ENCODE data around the gene TSPAN8.

The TSPAN8 gene

GRCh38 chr12:71183018-71183417 is 25.2 kb upstream of the TSPAN8 start:
- DNase-seq (ENCODE audit: low read depth), result no peak
- no peak for TF ChIP-seq CTCF (IDR thresholded peaks at IDR 0.05; ENCODE audit: control insufficient read depth, insufficient read depth, low read depth, low read length, missing control alignments)
- no peak overlapping the region for H3K4me3 ChIP-seq (ENCODE audit: control insufficient read depth, low read depth, low read length)

- DNase-seq (ENCODE audit: low read depth), result no peak
- no peak overlapping the region for H3K4me3 ChIP-seq (ENCODE audit: control insufficient read depth, low read depth, low read length)
- TF ChIP-seq CTCF (IDR thresholded peaks at IDR 0.05; ENCODE audit: control insufficient read depth, insufficient read depth, low read depth, low read length, missing control alignments), result no peak
These were observed 20.4 kb upstream of the TSPAN8 start for GRCh38 chr12:71178162-71178561.

GRCh38 chr12:71174825-71175224 is 17.0 kb upstream of the TSPAN8 start:
- no peak for DNase-seq (ENCODE audit: low read depth)
- TF ChIP-seq CTCF (IDR thresholded peaks at IDR 0.05; ENCODE audit: control insufficient read depth, insufficient read depth, low read depth, low read length, missing control alignments), result no peak
- no peak overlapping the region for H3K4me3 ChIP-seq (ENCODE audit: control insufficient read depth, low read depth, low read length)

GRCh38 chr12:71174146-71174545 is 16.3 kb upstream of the TSPAN8 start:
- H3K4me3 ChIP-seq (ENCODE audit: control insufficient read depth, low read depth, low read length), result no peak overlapping the region
- DNase-seq (ENCODE audit: low read depth), result no peak
- no peak for TF ChIP-seq CTCF (IDR thresholded peaks at IDR 0.05; ENCODE audit: control insufficient read depth, insufficient read depth, low read depth, low read length, missing control alignments)

- TF ChIP-seq CTCF (IDR thresholded peaks at IDR 0.05; ENCODE audit: control insufficient read depth, insufficient read depth, low read depth, low read length, missing control alignments), result no peak
- no peak for DNase-seq (ENCODE audit: low read depth)
- H3K4me3 ChIP-seq (ENCODE audit: control insufficient read depth, low read depth, low read length), result no peak overlapping the region
These were observed 12.7 kb upstream of the TSPAN8 start for GRCh38 chr12:71170456-71170855.

GRCh38 chr12:71169286-71169685 is 11.5 kb upstream of the TSPAN8 start:
- no peak overlapping the region for H3K4me3 ChIP-seq (ENCODE audit: control insufficient read depth, low read depth, low read length)
- TF ChIP-seq CTCF (IDR thresholded peaks at IDR 0.05; ENCODE audit: control insufficient read depth, insufficient read depth, low read depth, low read length, missing control alignments), result no peak
- no peak for DNase-seq (ENCODE audit: low read depth)
